22Rv1 (cell line): ENCODE measurements around the gene KDM4C.

Experiments
- H3K27ac ChIP-seq: fragments of 450-650 bp; 2 replicates; pipeline ENCODE4 v1.5.1; 2017
- ZFX ChIP-seq: fragments of 450-650 bp; IDR thresholded peaks from 2 replicates; pipeline ENCODE4 v1.6.1; 2017; ENCODE audit warnings: antibody characterized with exemption, borderline replicate concordance
- TF ChIP-seq, protein P1 (sequence below): fragments of 450-650 bp; IDR thresholded peaks from 2 replicates; pipeline ENCODE4 v1.5.1; 2017; ENCODE audit warnings: mild to moderate bottlenecking

KDM4C gene

GRCh38 chr9:7104625-7105024 lies 346.9 kb downstream of the KDM4C start:
- no peak overlapping the region for H3K27ac ChIP-seq
- TF ChIP-seq ZFX: no peak
- TF ChIP-seq, protein P1, sequence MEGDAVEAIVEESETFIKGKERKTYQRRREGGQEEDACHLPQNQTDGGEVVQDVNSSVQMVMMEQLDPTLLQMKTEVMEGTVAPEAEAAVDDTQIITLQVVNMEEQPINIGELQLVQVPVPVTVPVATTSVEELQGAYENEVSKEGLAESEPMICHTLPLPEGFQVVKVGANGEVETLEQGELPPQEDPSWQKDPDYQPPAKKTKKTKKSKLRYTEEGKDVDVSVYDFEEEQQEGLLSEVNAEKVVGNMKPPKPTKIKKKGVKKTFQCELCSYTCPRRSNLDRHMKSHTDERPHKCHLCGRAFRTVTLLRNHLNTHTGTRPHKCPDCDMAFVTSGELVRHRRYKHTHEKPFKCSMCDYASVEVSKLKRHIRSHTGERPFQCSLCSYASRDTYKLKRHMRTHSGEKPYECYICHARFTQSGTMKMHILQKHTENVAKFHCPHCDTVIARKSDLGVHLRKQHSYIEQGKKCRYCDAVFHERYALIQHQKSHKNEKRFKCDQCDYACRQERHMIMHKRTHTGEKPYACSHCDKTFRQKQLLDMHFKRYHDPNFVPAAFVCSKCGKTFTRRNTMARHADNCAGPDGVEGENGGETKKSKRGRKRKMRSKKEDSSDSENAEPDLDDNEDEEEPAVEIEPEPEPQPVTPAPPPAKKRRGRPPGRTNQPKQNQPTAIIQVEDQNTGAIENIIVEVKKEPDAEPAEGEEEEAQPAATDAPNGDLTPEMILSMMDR: no peak

DNA sequence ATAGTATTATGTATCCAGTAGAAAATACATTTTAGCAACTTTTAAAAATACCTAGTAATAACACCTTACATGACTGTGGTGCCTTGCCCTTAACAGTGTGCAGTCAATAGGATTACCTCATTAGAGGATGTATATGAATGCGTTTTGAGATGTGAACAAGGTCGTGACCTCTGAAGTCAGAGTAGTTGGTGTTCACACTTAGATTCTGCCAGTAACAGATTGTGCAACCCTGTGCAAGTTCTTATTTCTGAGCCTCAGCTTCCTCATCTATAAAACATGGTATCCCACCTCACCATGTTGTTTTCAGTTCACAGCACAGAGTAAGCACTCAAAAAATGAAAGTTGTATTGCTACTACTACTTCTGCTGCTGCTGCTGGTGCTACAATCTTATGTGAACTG lies 347.3 kb downstream of the KDM4C start:
- TF ChIP-seq, protein P1: no peak
- no peak for TF ChIP-seq ZFX

DNA sequence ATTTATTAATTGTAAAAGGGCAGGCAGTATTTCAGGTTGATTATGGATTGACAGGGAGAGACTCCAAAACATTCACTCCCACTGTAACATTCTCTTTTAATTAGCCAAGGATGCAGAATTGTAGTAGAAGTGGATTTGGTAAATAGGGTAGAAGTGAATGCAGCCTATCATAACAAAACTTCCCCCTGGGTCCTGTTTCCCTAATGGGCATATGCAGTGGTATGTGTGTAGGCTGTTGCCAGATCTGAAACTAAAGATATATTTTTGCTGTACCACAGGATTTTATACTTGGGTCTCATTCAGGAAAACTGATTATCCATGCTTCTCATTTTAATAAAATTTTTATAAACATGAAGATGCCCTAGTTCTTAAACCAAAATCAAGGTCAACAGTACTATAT lies 351.2 kb downstream of the KDM4C start:
- H3K27ac ChIP-seq: no peak overlapping the region
- no peak for TF ChIP-seq ZFX
- TF ChIP-seq, protein P1: no peak

More for the DNA sequence above, 347.3 kb downstream of the KDM4C start:
- H3K27ac ChIP-seq: no peak overlapping the region

GRCh38 chr9:7111413-7111812 lies 353.6 kb downstream of the KDM4C start:
- TF ChIP-seq, protein P1: no peak
- TF ChIP-seq ZFX: no peak
- H3K27ac ChIP-seq: no peak overlapping the region

DNA sequence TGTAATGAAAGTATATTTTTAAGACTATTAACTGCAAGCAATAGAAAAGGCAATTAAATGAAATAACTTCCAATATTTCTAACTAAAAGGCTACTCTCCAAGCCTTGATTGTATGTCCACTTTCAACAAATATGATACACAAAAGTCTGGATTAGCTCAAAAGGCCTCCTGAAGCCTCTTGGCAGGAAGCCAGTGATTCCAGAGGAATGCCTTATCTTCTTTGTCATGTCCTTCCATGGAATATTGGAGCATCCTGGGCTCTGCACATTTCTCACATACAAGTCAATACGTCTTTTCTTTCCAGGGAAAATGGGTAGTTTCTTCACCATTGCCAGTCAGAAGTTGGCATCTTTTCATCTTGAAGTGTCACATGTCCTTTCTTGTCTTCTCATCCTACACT lies 357.8 kb downstream of the KDM4C start:
- TF ChIP-seq, protein P1: no peak
- TF ChIP-seq ZFX: no peak
- H3K27ac ChIP-seq: no peak overlapping the region

GRCh38 chr9:7117676-7118561 lies 360.1 kb downstream of the KDM4C start:
- no peak for TF ChIP-seq ZFX
- TF ChIP-seq, protein P1: no peak
- no peak overlapping the region for H3K27ac ChIP-seq

GRCh38 chr9:7118633-7119032 lies 360.9 kb downstream of the KDM4C start:
- H3K27ac ChIP-seq: no peak overlapping the region
- no peak for TF ChIP-seq ZFX
- TF ChIP-seq, protein P1: no peak
